Measurements from ENCODE around the gene CLSTN2.
A peak's percentile ranks its signal among the peaks of the same experiment; 100 is the strongest.

Gene CLSTN2

GRCh38 chr3:139935016-139935865, at the start of gene CLSTN2:
CLSTN2 (plus strand) TSS chr3:139935185.
- no peaks in the 10 kb centered on the region for H3K4me1 Mint-ChIP-seq (ENCODE audit: low read depth)
- H3K27ac Mint-ChIP-seq: no peak within 1 kb of the TSS
- no peaks in the 10 kb centered on the region for H3K36me3 Mint-ChIP-seq (ENCODE audit: low read depth)
- peaks cover 47% of the 10 kb centered on the region for H3K27me3 Mint-ChIP-seq (ENCODE audit: low read depth)
- no peaks in the 10 kb centered on the region for H3K9me3 Mint-ChIP-seq
- no peak within 1 kb of the TSS for H3K4me3 Mint-ChIP-seq
- DNase-seq (ENCODE audit: low spot score): peak; percentile 26

GRCh38 chr3:139887431-139887830, 47.6 kb upstream of the CLSTN2 start:
- Mint-ChIP-seq H3K4me3 (no peak overlapping the region), H3K27ac (no peak overlapping the region), H3K9me3 (no peaks in the 10 kb centered on the region), H3K36me3 (ENCODE audit: low read depth) (no peaks in the 10 kb centered on the region), H3K27me3 (ENCODE audit: low read depth) (peaks cover 3% of the 10 kb centered on the region), H3K4me1 (ENCODE audit: low read depth) (no peaks in the 10 kb centered on the region)
- DNase-seq (ENCODE audit: low spot score): no peak

GRCh38 chr3:139888561-139889140, 46.3 kb upstream of the CLSTN2 start:
- Mint-ChIP-seq H3K27ac (no peak overlapping the region), H3K4me1 (ENCODE audit: low read depth) (no peaks in the 10 kb centered on the region), H3K27me3 (ENCODE audit: low read depth) (peaks cover 3% of the 10 kb centered on the region), H3K9me3 (no peaks in the 10 kb centered on the region), H3K4me3 (no peak overlapping the region), H3K36me3 (ENCODE audit: low read depth) (no peaks in the 10 kb centered on the region)
- no peak for DNase-seq (ENCODE audit: low spot score)

GRCh38 chr3:139893267-139893962, 41.6 kb upstream of the CLSTN2 start:
- H3K4me3 Mint-ChIP-seq: no peak overlapping the region
- no peaks in the 10 kb centered on the region for H3K9me3 Mint-ChIP-seq
- H3K36me3 Mint-ChIP-seq (ENCODE audit: low read depth): no peaks in the 10 kb centered on the region
- H3K27ac Mint-ChIP-seq: no peak overlapping the region
- no peak for DNase-seq (ENCODE audit: low spot score)
- no peaks in the 10 kb centered on the region for H3K4me1 Mint-ChIP-seq (ENCODE audit: low read depth)
- peaks cover 3% of the 10 kb centered on the region for H3K27me3 Mint-ChIP-seq (ENCODE audit: low read depth)

GRCh38 chr3:139893963-139894642, 40.9 kb upstream of the CLSTN2 start:
- Mint-ChIP-seq H3K27me3 (ENCODE audit: low read depth) (peaks cover 3% of the 10 kb centered on the region), H3K36me3 (ENCODE audit: low read depth) (no peaks in the 10 kb centered on the region)

GRCh38 chr3:139894643-139894989, 40.4 kb upstream of the CLSTN2 start:
- no peaks in the 10 kb centered on the region for H3K4me1 Mint-ChIP-seq (ENCODE audit: low read depth)
- DNase-seq (ENCODE audit: low spot score): no peak
- H3K9me3 Mint-ChIP-seq: no peaks in the 10 kb centered on the region
- H3K4me3 Mint-ChIP-seq: no peak overlapping the region
- no peaks in the 10 kb centered on the region for H3K36me3 Mint-ChIP-seq (ENCODE audit: low read depth)
- peaks cover 3% of the 10 kb centered on the region for H3K27me3 Mint-ChIP-seq (ENCODE audit: low read depth)
- H3K27ac Mint-ChIP-seq: no peak overlapping the region

More at GRCh38 chr3:139893963-139894642, 40.9 kb upstream of the CLSTN2 start:
- no peaks in the 10 kb centered on the region for H3K4me1 Mint-ChIP-seq (ENCODE audit: low read depth)
- no peaks in the 10 kb centered on the region for H3K9me3 Mint-ChIP-seq
- H3K27ac Mint-ChIP-seq: no peak overlapping the region
- no peak for DNase-seq (ENCODE audit: low spot score)
- H3K4me3 Mint-ChIP-seq: no peak overlapping the region

- no peak for DNase-seq (ENCODE audit: low spot score)
- no peaks in the 10 kb centered on the region for H3K9me3 Mint-ChIP-seq
- H3K4me1 Mint-ChIP-seq (ENCODE audit: low read depth): no peaks in the 10 kb centered on the region
- no peaks in the 10 kb centered on the region for H3K36me3 Mint-ChIP-seq (ENCODE audit: low read depth)
- no peaks in the 10 kb centered on the region for H3K27me3 Mint-ChIP-seq (ENCODE audit: low read depth)
- no peak overlapping the region for H3K4me3 Mint-ChIP-seq
- no peak overlapping the region for H3K27ac Mint-ChIP-seq
Measured at GRCh38 chr3:139897759-139898158, 37.2 kb upstream of the CLSTN2 start.

GRCh38 chr3:139906418-139906817, 28.6 kb upstream of the CLSTN2 start:
- Mint-ChIP-seq H3K9me3 (no peaks in the 10 kb centered on the region), H3K4me1 (ENCODE audit: low read depth) (no peaks in the 10 kb centered on the region), H3K4me3 (no peak overlapping the region), H3K27me3 (ENCODE audit: low read depth) (no peaks in the 10 kb centered on the region), H3K27ac (no peak overlapping the region), H3K36me3 (ENCODE audit: low read depth) (no peaks in the 10 kb centered on the region)
- no peak for DNase-seq (ENCODE audit: low spot score)

- Mint-ChIP-seq H3K27ac (no peak overlapping the region), H3K4me3 (no peak overlapping the region), H3K27me3 (ENCODE audit: low read depth) (no peaks in the 10 kb centered on the region), H3K36me3 (ENCODE audit: low read depth) (no peaks in the 10 kb centered on the region), H3K4me1 (ENCODE audit: low read depth) (no peaks in the 10 kb centered on the region), H3K9me3 (no peaks in the 10 kb centered on the region)
- no peak for DNase-seq (ENCODE audit: low spot score)
Measured at GRCh38 chr3:139909811-139910210, 25.2 kb upstream of the CLSTN2 start.

GRCh38 chr3:139916271-139916670, 18.7 kb upstream of the CLSTN2 start:
- Mint-ChIP-seq H3K4me1 (ENCODE audit: low read depth) (no peaks in the 10 kb centered on the region), H3K9me3 (no peaks in the 10 kb centered on the region), H3K36me3 (ENCODE audit: low read depth) (no peaks in the 10 kb centered on the region), H3K27me3 (ENCODE audit: low read depth) (no peaks in the 10 kb centered on the region), H3K4me3 (no peak overlapping the region), H3K27ac (no peak overlapping the region)
- DNase-seq (ENCODE audit: low spot score): no peak

GRCh38 chr3:139917226-139917785, 17.7 kb upstream of the CLSTN2 start:
- Mint-ChIP-seq H3K27me3 (ENCODE audit: low read depth) (no peaks in the 10 kb centered on the region), H3K27ac (no peak overlapping the region), H3K4me1 (ENCODE audit: low read depth) (no peaks in the 10 kb centered on the region), H3K36me3 (ENCODE audit: low read depth) (no peaks in the 10 kb centered on the region), H3K4me3 (no peak overlapping the region), H3K9me3 (no peaks in the 10 kb centered on the region)
- DNase-seq (ENCODE audit: low spot score): no peak

- no peak overlapping the region for H3K4me3 Mint-ChIP-seq
- H3K9me3 Mint-ChIP-seq: no peaks in the 10 kb centered on the region
- H3K36me3 Mint-ChIP-seq (ENCODE audit: low read depth): no peaks in the 10 kb centered on the region
- no peaks in the 10 kb centered on the region for H3K4me1 Mint-ChIP-seq (ENCODE audit: low read depth)
- no peak overlapping the region for H3K27ac Mint-ChIP-seq
- H3K27me3 Mint-ChIP-seq (ENCODE audit: low read depth): peaks cover 11% of the 10 kb centered on the region
- DNase-seq (ENCODE audit: low spot score): no peak
Measured at GRCh38 chr3:139928708-139929505, 6.1 kb upstream of the CLSTN2 start.

GRCh38 chr3:139930211-139930610, 4.8 kb upstream of the CLSTN2 start:
- Mint-ChIP-seq H3K4me3 (no peak overlapping the region), H3K9me3 (no peaks in the 10 kb centered on the region), H3K27me3 (ENCODE audit: low read depth) (peaks cover 20% of the 10 kb centered on the region), H3K27ac (no peak overlapping the region), H3K4me1 (ENCODE audit: low read depth) (no peaks in the 10 kb centered on the region), H3K36me3 (ENCODE audit: low read depth) (no peaks in the 10 kb centered on the region)
- no peak for DNase-seq (ENCODE audit: low spot score)
